ENCODE measurements around the gene SDC1. TPM values are rescaled to one million over a fixed set of nuclear protein-coding genes. Genes with fewer than 3 reads are reported as not detected.
"Not testable (repeated sequence)": the region's sequence is repeated elsewhere in the genome, so short reads cannot be mapped to it uniquely, and the experiment has no call there.

The SDC1 gene
- total RNA-seq, 6 experiments from 2014 or later, result 260 to 452 (median 415) TPM

DNA sequence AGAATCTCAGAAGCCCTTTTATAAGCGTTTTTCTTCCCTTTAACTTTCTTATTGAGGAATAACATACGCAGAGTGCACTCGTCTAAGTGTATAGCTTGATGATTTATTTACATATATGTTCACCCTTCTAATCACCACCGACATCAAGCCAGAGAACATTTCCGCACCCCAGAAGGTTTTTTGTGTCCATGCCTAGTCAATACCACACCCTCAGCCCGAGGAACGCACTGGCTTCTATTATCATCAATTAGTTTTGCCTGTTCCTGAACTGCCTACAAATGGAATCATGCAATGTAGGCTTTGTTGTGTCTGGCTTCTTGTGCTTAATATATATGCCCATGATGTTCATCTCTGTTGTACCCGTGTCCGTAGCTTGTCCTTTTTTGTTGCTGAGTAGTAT is 27.7 kb downstream of the SDC1 start:
- no peak for TF ChIP-seq POLR2A (IDR thresholded peaks at IDR 0.05)
- TF ChIP-seq, protein P1, sequence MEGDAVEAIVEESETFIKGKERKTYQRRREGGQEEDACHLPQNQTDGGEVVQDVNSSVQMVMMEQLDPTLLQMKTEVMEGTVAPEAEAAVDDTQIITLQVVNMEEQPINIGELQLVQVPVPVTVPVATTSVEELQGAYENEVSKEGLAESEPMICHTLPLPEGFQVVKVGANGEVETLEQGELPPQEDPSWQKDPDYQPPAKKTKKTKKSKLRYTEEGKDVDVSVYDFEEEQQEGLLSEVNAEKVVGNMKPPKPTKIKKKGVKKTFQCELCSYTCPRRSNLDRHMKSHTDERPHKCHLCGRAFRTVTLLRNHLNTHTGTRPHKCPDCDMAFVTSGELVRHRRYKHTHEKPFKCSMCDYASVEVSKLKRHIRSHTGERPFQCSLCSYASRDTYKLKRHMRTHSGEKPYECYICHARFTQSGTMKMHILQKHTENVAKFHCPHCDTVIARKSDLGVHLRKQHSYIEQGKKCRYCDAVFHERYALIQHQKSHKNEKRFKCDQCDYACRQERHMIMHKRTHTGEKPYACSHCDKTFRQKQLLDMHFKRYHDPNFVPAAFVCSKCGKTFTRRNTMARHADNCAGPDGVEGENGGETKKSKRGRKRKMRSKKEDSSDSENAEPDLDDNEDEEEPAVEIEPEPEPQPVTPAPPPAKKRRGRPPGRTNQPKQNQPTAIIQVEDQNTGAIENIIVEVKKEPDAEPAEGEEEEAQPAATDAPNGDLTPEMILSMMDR (IDR thresholded peaks at IDR 0.05), result no peak
- Histone ChIP-seq H3K27me3 (no peaks in the 10 kb centered on the region), H3K4me3 (peak overlapping the region in 1 of 3 donors; percentile 33), H3K36me3 (peaks cover 0 to 9% (median under 1%) of the 10 kb centered on the region in 4 donors), H3K9me3 (no peaks in the 10 kb centered on the region), H3K27ac (peak overlapping the region; percentile 71 to 99 (median 76)), H3K4me1 (peaks cover 0 to 79% (median 36%) of the 10 kb centered on the region in 4 donors)
- DNase-seq (no peak), ATAC-seq (no peak)
- 54% methylated on average over 9 of the region's 9 CpGs for WGBS (ENCODE audit: insufficient coverage, low coverage, low lambda C conversion rate, missing lambda C conversion rate)
- intact Hi-C loops (cut with DNase I), result no loop called here

DNA sequence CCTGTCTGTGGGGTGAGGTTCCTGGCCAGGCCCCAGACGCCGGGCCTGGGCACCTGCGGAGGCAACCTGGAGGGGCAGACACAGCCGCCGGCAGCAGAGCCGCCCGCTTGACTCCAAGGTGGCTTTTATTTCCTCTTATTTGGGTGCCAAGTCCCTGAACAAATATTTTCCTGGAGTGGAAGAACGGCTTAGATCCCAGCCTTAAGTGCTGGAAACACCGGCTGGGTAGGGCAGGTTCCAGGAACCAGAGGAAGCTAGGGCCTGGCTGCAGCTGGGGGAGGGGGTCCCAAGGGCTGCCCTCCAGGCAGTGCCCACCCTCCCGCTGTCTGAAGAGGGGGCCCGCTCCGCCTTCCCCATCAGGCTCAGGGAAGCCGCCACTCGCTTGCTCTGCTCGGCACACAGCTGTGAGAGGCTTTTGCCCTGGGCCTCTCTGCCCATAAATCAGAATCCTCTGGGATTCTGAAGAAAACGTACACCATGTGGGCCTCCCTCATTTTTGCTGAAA is 28.2 kb downstream of the SDC1 start:
- H3K4me3 ChIP-seq, result peak overlapping the region in 2 of 3 donors; percentile 18 to 33

DNA sequence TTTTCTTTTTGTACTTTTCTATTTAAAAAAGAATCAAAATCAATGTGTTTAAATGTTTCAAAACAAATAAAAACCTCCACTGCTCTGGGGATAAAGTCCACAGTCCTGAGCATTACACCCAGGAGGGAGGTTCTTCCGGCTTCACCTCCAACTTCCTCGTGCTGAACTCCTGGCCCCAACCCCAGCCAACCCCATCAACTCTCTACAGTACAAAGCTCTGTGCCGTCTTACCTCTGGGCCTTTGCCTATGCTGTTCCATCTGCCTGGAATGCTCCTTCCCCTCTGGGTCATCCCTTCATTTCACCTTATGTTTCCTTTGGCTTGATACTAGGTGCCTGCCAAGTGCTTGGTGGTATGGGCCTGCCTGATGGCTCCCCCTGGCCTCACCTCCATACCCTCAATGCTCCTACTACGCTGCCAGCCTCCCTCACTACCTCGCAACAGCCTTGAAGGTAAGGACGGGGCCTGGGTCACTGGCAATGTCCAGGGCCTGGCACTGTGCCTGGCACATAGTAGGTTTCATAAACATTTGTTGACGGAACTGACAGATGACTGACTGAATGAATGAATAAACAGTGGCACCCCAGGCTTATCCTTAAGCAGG is 28.8 kb downstream of the SDC1 start:
- Histone ChIP-seq H3K36me3 (peaks cover 0 to 3% (median 0%) of the 10 kb centered on the region in 4 donors), H3K4me1 (peaks cover 0 to 80% (median 37%) of the 10 kb centered on the region in 4 donors), H3K27ac (peak overlapping the region; percentile 71 to 99 (median 76)), H3K4me3 (peak overlapping the region; percentile 4 to 34 (median 26)), H3K9me3 (no peaks in the 10 kb centered on the region), H3K27me3 (no peaks in the 10 kb centered on the region)
- WGBS (ENCODE audit: insufficient coverage, low coverage, low lambda C conversion rate, missing lambda C conversion rate), result 21% methylated on average over 6 of the region's 7 CpGs
- ATAC-seq (peak; percentile 66 to 76 (median 72)), DNase-seq (peak; percentile 71 to 92 (median 86))
- intact Hi-C loops (cut with DNase I), result no loop called here
- TF ChIP-seq POLR2A (IDR thresholded peaks at IDR 0.05), result no peak
- TF ChIP-seq, protein P1 (IDR thresholded peaks at IDR 0.05), result no peak

More for the DNA sequence above, 28.2 kb downstream of the SDC1 start:
- DNase-seq (peak in 2 of 3 donors; percentile 31 to 63), ATAC-seq (peak; percentile 11 to 36 (median 19))
- peaks cover 0 to 79% (median 36%) of the 10 kb centered on the region in 4 donors for H3K4me1 ChIP-seq
- peak overlapping the region; percentile 71 to 99 (median 76) for H3K27ac ChIP-seq
- no peaks in the 10 kb centered on the region for H3K27me3 ChIP-seq
- intact Hi-C loops (cut with DNase I), result no loop called here
- TF ChIP-seq, protein P1 (IDR thresholded peaks at IDR 0.05), result no peak
- no peak for TF ChIP-seq POLR2A (IDR thresholded peaks at IDR 0.05)
- H3K9me3 ChIP-seq, result no peaks in the 10 kb centered on the region
- 21% methylated on average over 4 of the region's 16 CpGs for WGBS (ENCODE audit: insufficient coverage, low coverage, low lambda C conversion rate, missing lambda C conversion rate)
- H3K36me3 ChIP-seq, result peaks cover 0 to 7% (median 0%) of the 10 kb centered on the region in 4 donors

DNA sequence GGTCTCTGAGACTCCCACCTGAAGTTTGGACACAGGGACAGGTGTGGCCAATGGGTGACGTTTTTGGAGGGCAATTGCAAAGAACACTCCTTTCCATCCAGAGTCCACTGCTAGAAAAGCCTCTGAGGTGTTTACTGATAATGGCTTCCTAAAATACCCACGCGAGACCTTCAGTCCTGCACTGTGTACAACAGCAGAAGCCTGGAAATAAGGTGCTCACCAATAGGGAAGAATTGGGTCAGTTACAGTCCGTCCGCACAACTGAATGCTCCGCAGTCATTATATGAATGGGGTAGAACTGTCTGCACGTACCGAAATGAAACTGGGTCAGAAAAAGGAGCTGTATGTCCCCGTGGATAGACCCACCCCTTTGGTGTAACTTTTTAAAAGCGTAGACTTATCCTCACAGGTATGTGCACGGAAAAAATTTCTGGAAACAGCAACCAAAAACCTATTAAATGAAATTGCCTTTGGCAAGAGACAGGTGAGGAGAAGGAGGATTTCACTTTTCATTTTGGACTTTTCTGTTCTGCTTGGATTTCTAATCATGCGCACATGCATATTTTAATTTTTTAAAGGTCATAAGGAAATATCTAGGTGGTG is 29.4 kb downstream of the SDC1 start:
- Histone ChIP-seq H3K27me3 (no peaks in the 10 kb centered on the region), H3K4me3 (peak overlapping the region; percentile 4 to 34 (median 26)), H3K36me3 (no peaks in the 10 kb centered on the region), H3K4me1 (peaks cover 0 to 81% (median 36%) of the 10 kb centered on the region in 4 donors), H3K27ac (peak overlapping the region; percentile 71 to 99 (median 76)), H3K9me3 (no peaks in the 10 kb centered on the region)
- DNase-seq, result no peak
- peak; percentile 24 for TF ChIP-seq POLR2A (IDR thresholded peaks at IDR 0.05)
- TF ChIP-seq, protein P1 (IDR thresholded peaks at IDR 0.05), result no peak
- intact Hi-C loops (cut with DNase I), result no loop called here
- WGBS (ENCODE audit: insufficient coverage, low coverage, low lambda C conversion rate, missing lambda C conversion rate), result 20% methylated on average over 12 of the region's 12 CpGs
- peak; percentile 3 to 15 (median 8) for ATAC-seq

DNA sequence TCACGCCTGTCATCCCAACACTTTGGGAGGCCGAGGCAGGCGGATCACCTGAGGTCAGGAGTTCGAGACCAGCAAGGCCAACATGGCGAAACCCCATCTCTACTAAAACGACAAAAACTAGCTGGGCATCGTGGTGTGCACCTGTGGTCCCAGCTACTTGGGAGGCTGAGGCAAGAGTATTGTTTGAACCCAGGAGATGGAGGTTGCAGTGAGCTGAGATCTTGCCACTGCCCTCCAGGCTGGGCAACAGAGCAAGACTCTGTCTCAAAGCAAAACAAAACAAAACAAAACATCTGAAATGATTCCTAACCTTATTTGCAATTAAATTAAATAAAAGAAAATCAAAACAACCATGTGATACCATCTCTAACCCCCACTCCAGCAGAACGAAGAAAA is 29.9 kb downstream of the SDC1 start:
- H3K4me3 ChIP-seq, result peak overlapping the region; percentile 4 to 34 (median 26)
- intact Hi-C loops (cut with DNase I); ATAC-seq; H3K36me3 ChIP-seq; H3K27me3 ChIP-seq; H3K9me3 ChIP-seq; DNase-seq: not testable (repeated sequence)
- 28% methylated on average over 3 of the region's 8 CpGs for WGBS (ENCODE audit: insufficient coverage, low coverage, low lambda C conversion rate, missing lambda C conversion rate)
- peaks cover 0 to 81% (median 34%) of the 10 kb centered on the region in 4 donors for H3K4me1 ChIP-seq
- peak overlapping the region; percentile 71 to 99 (median 76) for H3K27ac ChIP-seq

All from right lobe of liver (tissue), 6 donors.